PC-3 (cell line): ENCODE data around the gene MYH9.

ENCODE experiments used
- EZH2 ChIP-seq: fragments of 300-600 bp; sonication (generic); IDR thresholded peaks from one replicate; pipeline ENCODE4 v1.6.1; 2017; ENCODE audit warnings: antibody characterized with exemption, mild to moderate bottlenecking, low read length; ENCODE audit not compliant: unreplicated experiment
- TF ChIP-seq, protein P1 (sequence below): fragments of 300-600 bp; sonication (generic); conservative IDR thresholded peaks from 2 replicates; pipeline ENCODE4 v1.5.1; 2017; ENCODE audit warnings: antibody characterized with exemption, low read depth, mild to moderate bottlenecking, low read length

DNA sequence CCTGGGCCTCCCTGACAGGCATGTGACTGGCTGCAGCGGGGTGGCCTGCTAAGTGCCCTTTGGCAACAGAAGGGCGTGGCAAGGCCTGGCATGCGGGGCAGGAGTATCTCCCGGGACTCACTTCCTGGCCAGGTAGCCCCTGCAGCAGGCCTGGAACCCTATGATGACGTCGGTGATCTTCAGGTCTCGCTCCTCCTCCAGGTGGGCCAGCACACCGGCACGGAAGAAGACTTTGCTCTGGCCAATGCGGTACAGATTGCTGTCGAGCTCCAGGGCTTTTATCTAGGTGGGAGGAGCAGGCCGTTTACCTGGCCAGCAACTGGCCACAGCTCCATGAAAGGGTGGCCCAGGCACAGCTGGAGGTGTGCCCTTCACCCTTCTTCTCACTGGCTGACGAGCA is 83.9 kb downstream of the MYH9 start:
- TF ChIP-seq, protein P1, sequence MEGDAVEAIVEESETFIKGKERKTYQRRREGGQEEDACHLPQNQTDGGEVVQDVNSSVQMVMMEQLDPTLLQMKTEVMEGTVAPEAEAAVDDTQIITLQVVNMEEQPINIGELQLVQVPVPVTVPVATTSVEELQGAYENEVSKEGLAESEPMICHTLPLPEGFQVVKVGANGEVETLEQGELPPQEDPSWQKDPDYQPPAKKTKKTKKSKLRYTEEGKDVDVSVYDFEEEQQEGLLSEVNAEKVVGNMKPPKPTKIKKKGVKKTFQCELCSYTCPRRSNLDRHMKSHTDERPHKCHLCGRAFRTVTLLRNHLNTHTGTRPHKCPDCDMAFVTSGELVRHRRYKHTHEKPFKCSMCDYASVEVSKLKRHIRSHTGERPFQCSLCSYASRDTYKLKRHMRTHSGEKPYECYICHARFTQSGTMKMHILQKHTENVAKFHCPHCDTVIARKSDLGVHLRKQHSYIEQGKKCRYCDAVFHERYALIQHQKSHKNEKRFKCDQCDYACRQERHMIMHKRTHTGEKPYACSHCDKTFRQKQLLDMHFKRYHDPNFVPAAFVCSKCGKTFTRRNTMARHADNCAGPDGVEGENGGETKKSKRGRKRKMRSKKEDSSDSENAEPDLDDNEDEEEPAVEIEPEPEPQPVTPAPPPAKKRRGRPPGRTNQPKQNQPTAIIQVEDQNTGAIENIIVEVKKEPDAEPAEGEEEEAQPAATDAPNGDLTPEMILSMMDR, result no peak
- TF ChIP-seq EZH2, result no peak
